Lower lobe of right lung (tissue), 2 donors: ENCODE measurements around the gene RPGRIP1L. TPM values are rescaled to one million over a fixed set of nuclear protein-coding genes. Genes with fewer than 3 reads are reported as not detected.

Experiments used
- ATAC-seq, 2 donors: fragments of 200-7000 bp; cut with Tn5 transposase; one replicate each; pipeline ENCODE4 v1.9.1; 2020 to 2022; ENCODE audit warnings: mild to moderate bottlenecking in 2 of 2, moderate library complexity in 2 of 2
- DNase-seq: peaks from one replicate; pipeline ENCODE4 v3.0.0-alpha.2; 2020
- H3K27ac ChIP-seq: fragments of 200-600 bp; one replicate; pipeline ENCODE4 v1.8.0; 2022
- H3K27me3 ChIP-seq: fragments of 200-600 bp; one replicate; pipeline ENCODE4 v1.8.0; 2022; ENCODE audit warnings: low read depth
- H3K36me3 ChIP-seq: fragments of 200-600 bp; one replicate; pipeline ENCODE4 v1.8.0; 2022; ENCODE audit warnings: mild to moderate bottlenecking
- H3K4me1 ChIP-seq: fragments of 200-600 bp; one replicate; pipeline ENCODE4 v1.8.0; 2022
- H3K4me3 ChIP-seq: fragments of 200-600 bp; one replicate; pipeline ENCODE4 v1.8.0; 2022; ENCODE audit warnings: mild to moderate bottlenecking
- H3K9me3 ChIP-seq: fragments of 200-600 bp; one replicate; pipeline ENCODE4 v1.8.0; 2022
- intact Hi-C: fragments of 100-400 bp; cut with DNase I; formaldehyde crosslinking; loops from one replicate; pipeline ENCODE4 v1.11.0; 2022
- total RNA-seq: library from RNA; stranded (reverse); fragmentation: NEBNext Ultra II Directional; extraction: Animal tissue kit (Norgen Biotek cat#: 25700); gene quantifications from one replicate; pipeline ENCODE4 v1.2.1, GENCODE V29; 2021
- TF ChIP-seq, protein P1 (sequence below): fragments of 200-600 bp; IDR thresholded peaks from one replicate; pipeline ENCODE4 v1.8.0; 2022; ENCODE audit warnings: antibody characterized with exemption, mild to moderate bottlenecking
- donor health status: DM: no; HTN: yes; CAD: no; lungs with severe emphysema.

Gene RPGRIP1L
- total RNA-seq, 1 donor from 2014 or later = 6.6 TPM

DNA sequence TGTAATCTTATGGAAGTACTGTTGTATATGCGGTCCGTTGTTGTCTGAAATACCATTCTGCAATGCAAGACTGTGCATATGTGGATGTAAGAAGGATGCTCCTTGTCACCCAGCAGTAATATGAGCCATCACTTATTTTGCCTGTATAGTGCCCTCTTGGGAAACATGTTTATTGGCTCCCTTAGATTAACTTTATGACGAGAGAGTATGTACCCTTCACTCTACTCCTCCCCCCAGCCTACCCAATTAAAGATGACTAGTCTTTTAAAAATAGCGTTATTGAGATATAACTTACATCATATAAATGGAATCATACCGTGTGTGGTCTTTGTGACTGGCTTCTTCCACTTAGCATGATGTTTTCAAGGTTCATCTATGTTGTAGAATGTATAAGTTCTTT, 33.9 kb upstream of the RPGRIP1L start:
- H3K36me3 ChIP-seq = no peaks in the 10 kb centered on the region
- H3K27ac ChIP-seq = no peak overlapping the region
- intact Hi-C loops = no loop called here
- TF ChIP-seq, protein P1, sequence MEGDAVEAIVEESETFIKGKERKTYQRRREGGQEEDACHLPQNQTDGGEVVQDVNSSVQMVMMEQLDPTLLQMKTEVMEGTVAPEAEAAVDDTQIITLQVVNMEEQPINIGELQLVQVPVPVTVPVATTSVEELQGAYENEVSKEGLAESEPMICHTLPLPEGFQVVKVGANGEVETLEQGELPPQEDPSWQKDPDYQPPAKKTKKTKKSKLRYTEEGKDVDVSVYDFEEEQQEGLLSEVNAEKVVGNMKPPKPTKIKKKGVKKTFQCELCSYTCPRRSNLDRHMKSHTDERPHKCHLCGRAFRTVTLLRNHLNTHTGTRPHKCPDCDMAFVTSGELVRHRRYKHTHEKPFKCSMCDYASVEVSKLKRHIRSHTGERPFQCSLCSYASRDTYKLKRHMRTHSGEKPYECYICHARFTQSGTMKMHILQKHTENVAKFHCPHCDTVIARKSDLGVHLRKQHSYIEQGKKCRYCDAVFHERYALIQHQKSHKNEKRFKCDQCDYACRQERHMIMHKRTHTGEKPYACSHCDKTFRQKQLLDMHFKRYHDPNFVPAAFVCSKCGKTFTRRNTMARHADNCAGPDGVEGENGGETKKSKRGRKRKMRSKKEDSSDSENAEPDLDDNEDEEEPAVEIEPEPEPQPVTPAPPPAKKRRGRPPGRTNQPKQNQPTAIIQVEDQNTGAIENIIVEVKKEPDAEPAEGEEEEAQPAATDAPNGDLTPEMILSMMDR = no peak
- DNase-seq = no peak
- H3K27me3 ChIP-seq = no peaks in the 10 kb centered on the region
- ATAC-seq = no peak
- H3K9me3 ChIP-seq = no peaks in the 10 kb centered on the region
- peaks cover 3% of the 10 kb centered on the region for H3K4me1 ChIP-seq
- H3K4me3 ChIP-seq = no peak overlapping the region

DNA sequence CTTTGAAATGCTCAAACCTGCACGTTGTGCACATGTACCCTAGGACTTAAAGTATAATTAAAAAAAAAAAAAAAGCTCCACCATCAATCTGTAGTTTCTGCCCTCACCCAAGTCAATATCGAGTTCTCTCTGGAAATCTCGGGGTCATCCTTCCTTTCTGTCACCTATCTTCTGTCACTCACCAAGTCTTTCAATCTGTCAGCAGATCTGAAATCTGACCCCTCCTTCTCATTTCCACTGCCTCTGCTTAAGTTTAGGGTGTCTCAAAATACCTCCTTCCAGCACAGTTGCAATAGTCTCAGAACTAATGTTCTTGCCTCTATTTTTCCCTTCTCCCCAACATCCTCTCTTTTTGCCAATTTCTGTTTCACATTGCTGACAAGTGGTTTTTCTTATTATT, 32.6 kb upstream of the RPGRIP1L start:
- Histone ChIP-seq H3K9me3 (no peaks in the 10 kb centered on the region), H3K4me3 (no peak overlapping the region), H3K4me1 (peaks cover 10% of the 10 kb centered on the region), H3K36me3 (no peaks in the 10 kb centered on the region), H3K27ac (no peak overlapping the region), H3K27me3 (no peaks in the 10 kb centered on the region)
- TF ChIP-seq, protein P1 = no peak
- ATAC-seq (no peak), DNase-seq (no peak)
- intact Hi-C loops = no loop called here

DNA sequence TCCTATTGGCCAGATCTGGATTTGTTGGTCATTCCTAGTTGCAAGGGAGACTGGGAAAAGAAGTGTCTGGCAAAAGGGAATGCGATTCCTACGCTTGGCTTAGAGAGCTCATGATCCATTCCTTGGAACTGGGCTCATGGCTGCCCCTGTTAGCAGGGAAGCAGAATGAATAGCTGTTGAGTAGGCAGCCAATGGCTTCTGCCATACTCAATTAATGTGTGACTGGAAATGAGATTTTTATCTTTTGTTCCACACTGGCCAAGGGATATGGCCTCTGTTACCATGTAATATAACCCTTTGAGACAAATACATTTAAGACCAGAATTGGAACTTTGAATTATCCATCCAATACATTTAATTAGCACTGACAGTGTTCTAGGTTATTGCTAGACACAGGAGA, 31.2 kb upstream of the RPGRIP1L start:
- TF ChIP-seq, protein P1 = no peak
- no peaks in the 10 kb centered on the region for H3K36me3 ChIP-seq
- no peaks in the 10 kb centered on the region for H3K9me3 ChIP-seq
- no peaks in the 10 kb centered on the region for H3K27me3 ChIP-seq
- H3K27ac ChIP-seq = no peak overlapping the region
- intact Hi-C loops = no loop called here
- H3K4me3 ChIP-seq = no peak overlapping the region
- DNase-seq (no peak), ATAC-seq (no peak)
- peaks cover 10% of the 10 kb centered on the region for H3K4me1 ChIP-seq

DNA sequence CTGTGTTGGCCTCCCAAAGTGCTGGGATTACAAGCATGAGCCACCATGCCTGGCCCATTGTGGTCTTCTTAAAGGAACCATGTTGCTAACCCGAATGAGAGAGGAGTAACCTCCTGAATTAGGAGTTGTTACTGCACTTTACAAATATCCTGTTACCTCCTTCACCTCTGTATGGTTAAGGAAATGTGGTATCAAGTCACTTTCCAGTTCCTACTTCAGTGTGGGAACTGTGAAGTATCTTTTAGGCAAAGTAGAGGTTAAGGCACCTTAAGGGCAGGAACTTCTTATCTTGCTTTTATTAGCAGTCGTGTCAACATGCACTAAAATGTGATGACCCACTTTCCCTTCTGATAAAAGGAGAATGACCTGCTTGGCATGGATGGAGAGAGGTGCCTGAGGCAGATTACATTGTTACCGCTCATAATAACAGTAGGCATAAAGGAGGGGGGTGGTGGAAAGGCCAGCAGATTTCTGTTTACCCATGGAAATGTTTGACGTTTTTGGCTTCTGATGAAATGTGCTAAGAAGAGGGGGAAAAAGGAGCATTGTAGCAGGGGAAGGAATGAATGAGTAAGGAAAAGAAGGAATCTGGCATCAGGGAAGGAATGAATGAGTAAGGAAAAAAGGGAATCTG, 28.8 kb upstream of the RPGRIP1L start:
- peak; percentile 65 to 90 for ATAC-seq

DNA sequence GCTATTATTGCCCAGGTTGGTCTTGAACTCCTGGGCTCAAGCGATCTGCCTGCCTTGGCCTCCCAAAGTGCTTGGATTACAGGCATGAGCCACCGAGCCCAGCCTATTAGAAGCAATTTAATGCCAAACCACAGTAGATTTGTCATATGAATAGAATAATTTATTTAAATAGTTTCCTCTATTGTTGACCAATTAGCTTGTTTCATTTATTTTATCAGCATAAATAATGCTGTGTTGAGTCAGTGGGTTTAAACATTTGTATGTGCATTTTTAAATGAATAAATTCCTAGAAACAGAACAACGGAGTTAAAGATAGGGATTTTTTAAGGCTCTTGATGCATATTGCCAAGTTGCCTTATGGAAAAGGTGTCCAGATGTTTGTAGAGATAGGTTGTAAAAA, 27.0 kb upstream of the RPGRIP1L start:
- H3K27me3 ChIP-seq = no peaks in the 10 kb centered on the region
- H3K36me3 ChIP-seq = no peaks in the 10 kb centered on the region
- ATAC-seq (no peak), DNase-seq (no peak)
- no peak overlapping the region for H3K27ac ChIP-seq
- no peaks in the 10 kb centered on the region for H3K9me3 ChIP-seq
- TF ChIP-seq, protein P1 = no peak
- intact Hi-C loops = no loop called here
- H3K4me1 ChIP-seq = peaks cover 10% of the 10 kb centered on the region
- no peak overlapping the region for H3K4me3 ChIP-seq

More for the DNA sequence above, 28.8 kb upstream of the RPGRIP1L start:
- intact Hi-C loops = no loop called here
- H3K36me3 ChIP-seq = no peaks in the 10 kb centered on the region
- no peaks in the 10 kb centered on the region for H3K9me3 ChIP-seq
- DNase-seq = no peak
- H3K4me1 ChIP-seq = peaks cover 10% of the 10 kb centered on the region
- TF ChIP-seq, protein P1 = no peak
- H3K27me3 ChIP-seq = no peaks in the 10 kb centered on the region
- H3K4me3 ChIP-seq = no peak overlapping the region
- no peak overlapping the region for H3K27ac ChIP-seq
